GM23338 (cell line): ENCODE measurements around the gene LINGO4. TPM values are rescaled to one million over a fixed set of nuclear protein-coding genes. Genes with fewer than 3 reads are reported as not detected.

ENCODE experiments used
- ATAC-seq: fragments of 200-7000 bp; cut with Tn5 transposase; 3 replicates; pipeline ENCODE4 v1.9.1; 2020
- DNase-seq: peaks from one replicate; pipeline ENCODE4 v3.0.0-alpha.2; 2015; ENCODE audit warnings: low spot score
- H2AFZ ChIP-seq: fragments of 200-600 bp; sonication (generic); 2 replicates; pipeline ENCODE4 v1.8.0; 2016; ENCODE audit warnings: antibody characterized with exemption, mild to moderate bottlenecking, moderate library complexity
- H3F3A ChIP-seq: fragments of 200-600 bp; sonication (generic); replicated peaks from 2 replicates; pipeline ENCODE4 v1.8.0; 2017; ENCODE audit warnings: antibody characterized with exemption, mixed run types, low read depth
- H3K27ac ChIP-seq: fragments of 200-600 bp; sonication (generic); 2 replicates; pipeline ENCODE4 v1.6.1; 2016; ENCODE audit warnings: low read depth
- H3K27me3 ChIP-seq: fragments of 200-600 bp; sonication (generic); 2 replicates; pipeline ENCODE4 v1.8.0; 2016; ENCODE audit warnings: mild to moderate bottlenecking, mixed run types, moderate library complexity; ENCODE audit not compliant: insufficient read depth
- H3K36me3 ChIP-seq: fragments of 200-600 bp; sonication (generic); 2 replicates; pipeline ENCODE4 v1.8.0; 2016; ENCODE audit warnings: mild to moderate bottlenecking; ENCODE audit not compliant: insufficient read depth
- H3K4me1 ChIP-seq: fragments of 200-600 bp; sonication (generic); 2 replicates; pipeline ENCODE4 v1.8.0; 2016; ENCODE audit warnings: mild to moderate bottlenecking, moderate library complexity; ENCODE audit not compliant: insufficient read depth
- H3K4me2 ChIP-seq: fragments of 200-600 bp; sonication (generic); 2 replicates; pipeline ENCODE4 v1.7.1; 2017; ENCODE audit warnings: mixed run types
- H3K4me3 ChIP-seq: fragments of 200-600 bp; sonication (generic); 2 replicates; pipeline ENCODE4 v1.6.1; 2016; ENCODE audit warnings: mixed run types
- H3K79me2 ChIP-seq: fragments of 200-600 bp; sonication (generic); replicated peaks from 2 replicates; pipeline ENCODE4 v1.8.0; 2017; ENCODE audit warnings: mild to moderate bottlenecking; ENCODE audit not compliant: insufficient read depth
- H3K9me2 ChIP-seq: fragments of 200-600 bp; sonication (generic); 2 replicates; pipeline ENCODE4 v1.8.0; 2017; ENCODE audit not compliant: insufficient read depth
- H4K20me1 ChIP-seq: fragments of 200-600 bp; sonication (generic); replicated peaks from 2 replicates; pipeline ENCODE4 v1.8.0; 2017; ENCODE audit warnings: mild to moderate bottlenecking; ENCODE audit not compliant: insufficient read depth
- H3K27ac Mint-ChIP-seq: 2 replicates; pipeline ENCODE4 v1.8.0; 2020; ENCODE audit warnings: inconsistent platforms, mild to moderate bottlenecking, moderate library complexity, mixed read lengths
- H3K27me3 Mint-ChIP-seq: 3 replicates; pipeline ENCODE4 v1.8.0; 2022; ENCODE audit warnings: low read depth, mild to moderate bottlenecking, moderate library complexity, mixed read lengths, inconsistent platforms; ENCODE audit not compliant: insufficient read depth, poor library complexity
- H3K36me3 Mint-ChIP-seq: 3 replicates; pipeline ENCODE4 v1.8.0; 2021; ENCODE audit warnings: low read depth, mild to moderate bottlenecking, inconsistent platforms, moderate library complexity, mixed read lengths
- H3K4me1 Mint-ChIP-seq: 3 replicates; pipeline ENCODE4 v1.8.0; 2020; ENCODE audit warnings: mild to moderate bottlenecking, inconsistent platforms, mixed read lengths
- H3K4me3 Mint-ChIP-seq: 3 replicates; pipeline ENCODE4 v1.8.0; 2021; ENCODE audit warnings: moderate library complexity, mild to moderate bottlenecking, inconsistent platforms, mixed read lengths
- H3K9me3 Mint-ChIP-seq: 3 replicates; pipeline ENCODE4 v1.8.0; 2020; ENCODE audit warnings: moderate library complexity, mild to moderate bottlenecking, inconsistent platforms, mixed read lengths
- CREB1 ChIP-seq: fragments of 250-450 bp; sonication (Bioruptor Pico); IDR thresholded peaks from 2 replicates; pipeline ENCODE4 v1.5.0; 2020; ENCODE audit warnings: low read depth, mild to moderate bottlenecking, moderate library complexity
- EZH2phosphoT487 ChIP-seq: fragments of 200-600 bp; sonication (generic); IDR thresholded peaks from one replicate; pipeline ENCODE4 v1.8.1; 2018; ENCODE audit warnings: antibody characterized with exemption; ENCODE audit not compliant: unreplicated experiment
- POLR2AphosphoS5 ChIP-seq: IDR thresholded peaks from 2 replicates; pipeline ENCODE4 v1.6.1; 2016; ENCODE audit warnings: antibody characterized with exemption, low read depth
- STAT1 ChIP-seq: IDR thresholded peaks from one replicate; pipeline ENCODE4 v1.6.1; 2016; ENCODE audit warnings: antibody characterized with exemption; ENCODE audit not compliant: unreplicated experiment
- ZNF114 ChIP-seq: fragments of 250-450 bp; sonication (Bioruptor Pico); IDR thresholded peaks from 2 replicates; pipeline ENCODE4 v1.5.0; 2020; ENCODE audit warnings: mild to moderate bottlenecking, moderate library complexity
- ZNF331 ChIP-seq: fragments of 250-450 bp; sonication (Bioruptor Pico); IDR thresholded peaks from 2 replicates; pipeline ENCODE4 v1.5.0; 2020; ENCODE audit warnings: low read depth, mild to moderate bottlenecking, moderate library complexity
- polyA plus RNA-seq: library from polyadenylated mRNA; unstranded; fragments of >200 nt; fragmentation: Nextera tagmentation; extraction: Ambion mirVana; gene quantifications from 2 replicates; pipeline ENCODE4 v1.2.1, GENCODE V29; 2016
- total RNA-seq: library from RNA; depleted of rRNA; stranded (reverse); fragments of >200 nt; shearing (Covaris generic); gene quantifications from 2 replicates; pipeline ENCODE4 v1.2.3, GENCODE V29; 2014
- TF ChIP-seq, protein P1 (sequence below): fragments of 250-450 bp; sonication (Bioruptor Pico); IDR thresholded peaks from 2 replicates; pipeline ENCODE4 v1.5.0; 2020; ENCODE audit warnings: mild to moderate bottlenecking, moderate library complexity
- TF ChIP-seq, protein P2 (sequence below): IDR thresholded peaks from one replicate; pipeline ENCODE4 v1.6.1; 2018; ENCODE audit warnings: antibody characterized with exemption; ENCODE audit not compliant: unreplicated experiment
- TF ChIP-seq, protein P3 (sequence below): IDR thresholded peaks from 2 replicates; pipeline ENCODE4 v1.6.1; 2016; ENCODE audit warnings: antibody characterized with exemption

Gene LINGO4
- total and polyA plus RNA-seq, 2 experiments from 2014 or later = not detected

DNA sequence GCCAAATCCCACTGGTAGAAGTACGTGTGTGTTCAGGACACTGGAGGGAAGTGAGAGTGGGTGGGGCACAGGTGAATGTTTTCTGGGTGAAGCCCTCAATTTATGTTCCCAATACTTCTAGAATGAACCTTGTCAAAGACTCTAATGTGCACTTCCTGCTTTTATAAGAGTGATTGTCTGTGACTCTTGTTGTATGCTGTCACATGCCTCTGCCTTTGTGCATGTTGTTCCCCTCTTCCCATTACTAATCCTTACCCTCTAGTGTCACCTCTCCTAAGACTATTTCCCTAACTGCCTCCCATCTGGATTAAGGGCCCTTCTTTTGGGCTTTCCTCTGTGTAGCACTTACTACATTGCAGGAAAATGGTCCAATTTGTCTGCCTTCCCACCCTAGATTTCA lies 2.5 kb upstream of the LINGO4 start:
- Histone ChIP-seq H2AFZ (no peak overlapping the region), H3K9me2 (no peaks in the 10 kb centered on the region), H3K4me2 (no peak overlapping the region), H3K27ac (no peak overlapping the region), H3K4me1 (peaks cover 7% of the 10 kb centered on the region), H3K27me3 (no peaks in the 10 kb centered on the region), H3K4me3 (no peak overlapping the region), H3K36me3 (no peaks in the 10 kb centered on the region), H3F3A (no peaks in the 10 kb centered on the region), H3K79me2 (no peaks in the 10 kb centered on the region), H4K20me1 (no peaks in the 10 kb centered on the region)
- ATAC-seq (no peak), DNase-seq (no peak)
- H3K27me3 Mint-ChIP-seq = peaks cover 7% of the 10 kb centered on the region
- no peaks in the 10 kb centered on the region for H3K9me3 Mint-ChIP-seq
- TF ChIP-seq ZNF331 (CRISPR knock-in tag) (no peak), CREB1 (CRISPR knock-in tag) (no peak), POLR2AphosphoS5 (no peak), STAT1 (no peak)
- no peaks in the 10 kb centered on the region for H3K36me3 Mint-ChIP-seq
- H3K27ac Mint-ChIP-seq = no peak overlapping the region
- peaks cover 16% of the 10 kb centered on the region for H3K4me1 Mint-ChIP-seq
- no peak overlapping the region for H3K4me3 Mint-ChIP-seq

DNA sequence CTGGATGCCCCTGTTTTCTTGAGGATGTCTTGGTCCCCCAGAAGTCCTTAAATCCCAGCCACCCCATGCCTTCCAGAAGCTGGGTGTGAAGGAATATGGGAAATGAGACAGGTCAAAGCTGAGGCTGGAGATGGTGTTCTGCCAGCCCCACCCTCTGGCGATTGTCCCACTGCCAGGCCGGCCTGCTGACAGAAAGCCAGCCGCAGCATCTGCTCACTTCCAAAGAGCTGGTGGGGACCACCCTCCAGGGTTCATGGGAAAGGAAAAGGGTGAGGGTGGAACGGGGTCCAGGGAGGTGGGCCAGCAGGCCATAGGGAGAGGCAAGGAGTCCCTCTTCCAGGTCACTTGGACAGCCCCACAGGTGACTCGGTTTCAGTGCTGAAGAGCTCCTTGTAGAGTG lies 1.9 kb upstream of the LINGO4 start:
- Histone ChIP-seq H3K4me2 (no peak overlapping the region), H3K27me3 (no peaks in the 10 kb centered on the region), H3K4me3 (no peak overlapping the region), H4K20me1 (no peaks in the 10 kb centered on the region), H3K79me2 (no peaks in the 10 kb centered on the region), H3K36me3 (no peaks in the 10 kb centered on the region), H2AFZ (no peak overlapping the region), H3K9me2 (no peaks in the 10 kb centered on the region), H3K27ac (no peak overlapping the region), H3K4me1 (peaks cover 7% of the 10 kb centered on the region), H3F3A (no peaks in the 10 kb centered on the region)
- TF ChIP-seq, protein P1, sequence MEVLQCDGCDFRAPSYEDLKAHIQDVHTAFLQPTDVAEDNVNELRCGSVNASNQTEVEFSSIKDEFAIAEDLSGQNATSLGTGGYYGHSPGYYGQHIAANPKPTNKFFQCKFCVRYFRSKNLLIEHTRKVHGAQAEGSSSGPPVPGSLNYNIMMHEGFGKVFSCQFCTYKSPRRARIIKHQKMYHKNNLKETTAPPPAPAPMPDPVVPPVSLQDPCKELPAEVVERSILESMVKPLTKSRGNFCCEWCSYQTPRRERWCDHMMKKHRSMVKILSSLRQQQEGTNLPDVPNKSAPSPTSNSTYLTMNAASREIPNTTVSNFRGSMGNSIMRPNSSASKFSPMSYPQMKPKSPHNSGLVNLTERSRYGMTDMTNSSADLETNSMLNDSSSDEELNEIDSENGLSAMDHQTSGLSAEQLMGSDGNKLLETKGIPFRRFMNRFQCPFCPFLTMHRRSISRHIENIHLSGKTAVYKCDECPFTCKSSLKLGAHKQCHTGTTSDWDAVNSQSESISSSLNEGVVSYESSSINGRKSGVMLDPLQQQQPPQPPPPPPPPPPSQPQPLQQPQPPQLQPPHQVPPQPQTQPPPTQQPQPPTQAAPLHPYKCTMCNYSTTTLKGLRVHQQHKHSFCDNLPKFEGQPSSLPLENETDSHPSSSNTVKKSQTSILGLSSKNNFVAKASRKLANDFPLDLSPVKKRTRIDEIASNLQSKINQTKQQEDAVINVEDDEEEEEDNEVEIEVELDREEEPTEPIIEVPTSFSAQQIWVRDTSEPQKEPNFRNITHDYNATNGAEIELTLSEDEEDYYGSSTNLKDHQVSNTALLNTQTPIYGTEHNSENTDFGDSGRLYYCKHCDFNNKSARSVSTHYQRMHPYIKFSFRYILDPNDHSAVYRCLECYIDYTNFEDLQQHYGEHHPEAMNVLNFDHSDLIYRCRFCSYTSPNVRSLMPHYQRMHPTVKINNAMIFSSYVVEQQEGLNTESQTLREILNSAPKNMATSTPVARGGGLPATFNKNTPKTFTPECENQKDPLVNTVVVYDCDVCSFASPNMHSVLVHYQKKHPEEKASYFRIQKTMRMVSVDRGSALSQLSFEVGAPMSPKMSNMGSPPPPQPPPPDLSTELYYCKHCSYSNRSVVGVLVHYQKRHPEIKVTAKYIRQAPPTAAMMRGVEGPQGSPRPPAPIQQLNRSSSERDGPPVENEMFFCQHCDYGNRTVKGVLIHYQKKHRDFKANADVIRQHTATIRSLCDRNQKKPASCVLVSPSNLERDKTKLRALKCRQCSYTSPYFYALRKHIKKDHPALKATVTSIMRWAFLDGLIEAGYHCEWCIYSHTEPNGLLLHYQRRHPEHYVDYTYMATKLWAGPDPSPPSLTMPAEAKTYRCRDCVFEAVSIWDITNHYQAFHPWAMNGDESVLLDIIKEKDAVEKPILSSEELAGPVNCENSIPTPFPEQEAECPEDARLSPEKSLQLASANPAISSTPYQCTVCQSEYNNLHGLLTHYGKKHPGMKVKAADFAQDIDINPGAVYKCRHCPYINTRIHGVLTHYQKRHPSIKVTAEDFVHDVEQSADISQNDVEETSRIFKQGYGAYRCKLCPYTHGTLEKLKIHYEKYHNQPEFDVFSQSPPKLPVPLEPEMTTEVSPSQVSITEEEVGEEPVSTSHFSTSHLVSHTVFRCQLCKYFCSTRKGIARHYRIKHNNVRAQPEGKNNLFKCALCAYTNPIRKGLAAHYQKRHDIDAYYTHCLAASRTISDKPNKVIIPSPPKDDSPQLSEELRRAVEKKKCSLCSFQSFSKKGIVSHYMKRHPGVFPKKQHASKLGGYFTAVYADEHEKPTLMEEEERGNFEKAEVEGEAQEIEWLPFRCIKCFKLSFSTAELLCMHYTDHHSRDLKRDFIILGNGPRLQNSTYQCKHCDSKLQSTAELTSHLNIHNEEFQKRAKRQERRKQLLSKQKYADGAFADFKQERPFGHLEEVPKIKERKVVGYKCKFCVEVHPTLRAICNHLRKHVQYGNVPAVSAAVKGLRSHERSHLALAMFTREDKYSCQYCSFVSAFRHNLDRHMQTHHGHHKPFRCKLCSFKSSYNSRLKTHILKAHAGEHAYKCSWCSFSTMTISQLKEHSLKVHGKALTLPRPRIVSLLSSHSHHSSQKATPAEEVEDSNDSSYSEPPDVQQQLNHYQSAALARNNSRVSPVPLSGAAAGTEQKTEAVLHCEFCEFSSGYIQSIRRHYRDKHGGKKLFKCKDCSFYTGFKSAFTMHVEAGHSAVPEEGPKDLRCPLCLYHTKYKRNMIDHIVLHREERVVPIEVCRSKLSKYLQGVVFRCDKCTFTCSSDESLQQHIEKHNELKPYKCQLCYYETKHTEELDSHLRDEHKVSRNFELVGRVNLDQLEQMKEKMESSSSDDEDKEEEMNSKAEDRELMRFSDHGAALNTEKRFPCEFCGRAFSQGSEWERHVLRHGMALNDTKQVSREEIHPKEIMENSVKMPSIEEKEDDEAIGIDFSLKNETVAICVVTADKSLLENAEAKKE (CRISPR knock-in tag) = no peak
- no peak for TF ChIP-seq ZNF114 (CRISPR knock-in tag)
- TF ChIP-seq, protein P2, sequence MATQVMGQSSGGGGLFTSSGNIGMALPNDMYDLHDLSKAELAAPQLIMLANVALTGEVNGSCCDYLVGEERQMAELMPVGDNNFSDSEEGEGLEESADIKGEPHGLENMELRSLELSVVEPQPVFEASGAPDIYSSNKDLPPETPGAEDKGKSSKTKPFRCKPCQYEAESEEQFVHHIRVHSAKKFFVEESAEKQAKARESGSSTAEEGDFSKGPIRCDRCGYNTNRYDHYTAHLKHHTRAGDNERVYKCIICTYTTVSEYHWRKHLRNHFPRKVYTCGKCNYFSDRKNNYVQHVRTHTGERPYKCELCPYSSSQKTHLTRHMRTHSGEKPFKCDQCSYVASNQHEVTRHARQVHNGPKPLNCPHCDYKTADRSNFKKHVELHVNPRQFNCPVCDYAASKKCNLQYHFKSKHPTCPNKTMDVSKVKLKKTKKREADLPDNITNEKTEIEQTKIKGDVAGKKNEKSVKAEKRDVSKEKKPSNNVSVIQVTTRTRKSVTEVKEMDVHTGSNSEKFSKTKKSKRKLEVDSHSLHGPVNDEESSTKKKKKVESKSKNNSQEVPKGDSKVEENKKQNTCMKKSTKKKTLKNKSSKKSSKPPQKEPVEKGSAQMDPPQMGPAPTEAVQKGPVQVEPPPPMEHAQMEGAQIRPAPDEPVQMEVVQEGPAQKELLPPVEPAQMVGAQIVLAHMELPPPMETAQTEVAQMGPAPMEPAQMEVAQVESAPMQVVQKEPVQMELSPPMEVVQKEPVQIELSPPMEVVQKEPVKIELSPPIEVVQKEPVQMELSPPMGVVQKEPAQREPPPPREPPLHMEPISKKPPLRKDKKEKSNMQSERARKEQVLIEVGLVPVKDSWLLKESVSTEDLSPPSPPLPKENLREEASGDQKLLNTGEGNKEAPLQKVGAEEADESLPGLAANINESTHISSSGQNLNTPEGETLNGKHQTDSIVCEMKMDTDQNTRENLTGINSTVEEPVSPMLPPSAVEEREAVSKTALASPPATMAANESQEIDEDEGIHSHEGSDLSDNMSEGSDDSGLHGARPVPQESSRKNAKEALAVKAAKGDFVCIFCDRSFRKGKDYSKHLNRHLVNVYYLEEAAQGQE = no peak
- no peak for TF ChIP-seq EZH2phosphoT487
- TF ChIP-seq, protein P3, sequence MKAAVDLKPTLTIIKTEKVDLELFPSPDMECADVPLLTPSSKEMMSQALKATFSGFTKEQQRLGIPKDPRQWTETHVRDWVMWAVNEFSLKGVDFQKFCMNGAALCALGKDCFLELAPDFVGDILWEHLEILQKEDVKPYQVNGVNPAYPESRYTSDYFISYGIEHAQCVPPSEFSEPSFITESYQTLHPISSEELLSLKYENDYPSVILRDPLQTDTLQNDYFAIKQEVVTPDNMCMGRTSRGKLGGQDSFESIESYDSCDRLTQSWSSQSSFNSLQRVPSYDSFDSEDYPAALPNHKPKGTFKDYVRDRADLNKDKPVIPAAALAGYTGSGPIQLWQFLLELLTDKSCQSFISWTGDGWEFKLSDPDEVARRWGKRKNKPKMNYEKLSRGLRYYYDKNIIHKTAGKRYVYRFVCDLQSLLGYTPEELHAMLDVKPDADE = no peak
- TF ChIP-seq CREB1 (CRISPR knock-in tag) = no peak
- TF ChIP-seq STAT1 = no peak
- no peak for TF ChIP-seq POLR2AphosphoS5
- Mint-ChIP-seq H3K9me3 (no peaks in the 10 kb centered on the region), H3K27me3 (peaks cover 7% of the 10 kb centered on the region), H3K4me3 (no peak overlapping the region), H3K27ac (no peak overlapping the region), H3K36me3 (no peaks in the 10 kb centered on the region), H3K4me1 (peaks cover 16% of the 10 kb centered on the region)
- DNase-seq (no peak), ATAC-seq (no peak)
